K562 (cell line): ENCODE data around the gene CYP2A6. TPM values are rescaled to one million over a fixed set of nuclear protein-coding genes. Genes with fewer than 3 reads are reported as not detected.
A peak's percentile ranks its signal among the peaks of the same experiment; 100 is the strongest.

Experiments used
- EP300 ChIP-seq: IDR thresholded peaks from 2 replicates; pipeline ENCODE4 v1.6.1; 2012; ENCODE audit warnings: low read length, improper control_type of control experiment
- MAFK ChIP-seq: IDR thresholded peaks from 2 replicates; pipeline ENCODE4 v1.6.1; 2011; ENCODE audit warnings: low read length, improper control_type of control experiment
- MEIS2 ChIP-seq: fragments of 450-650 bp; IDR thresholded peaks from 2 replicates; pipeline ENCODE4 v1.6.1; 2014; ENCODE audit warnings: mild to moderate bottlenecking; ENCODE audit not compliant: partially characterized antibody
- MNT ChIP-seq, 2 experiments: fragments of 450-650 bp; conservative IDR thresholded peaks; 2 replicates each; pipeline ENCODE4 v1.6.1; 2017; ENCODE audit warnings: mild to moderate bottlenecking in 2 of 2, moderate library complexity in 2 of 2
- TEAD2 ChIP-seq: fragments of 450-650 bp; IDR thresholded peaks from 2 replicates; pipeline ENCODE4 v1.6.1; 2016; ENCODE audit warnings: missing genetic modification characterization, control low read depth, missing compliant biosample characterization
- ZBTB11 ChIP-seq, 3 experiments: fragments of 200-800 bp in 1 of 3; fragments of 250-450 bp in 1 of 3; fragments of 450-650 bp in 1 of 3; sonication (Bioruptor Pico) in 1 of 3; sonication (Bioruptor generic) in 1 of 3; formaldehyde crosslinking in 1 of 3; IDR thresholded peaks; 2 replicates each; pipeline versions ENCODE4 v1.6.1 to v1.8.0; 2016 to 2022; ENCODE audit warnings: mild to moderate bottlenecking in 2 of 3, missing genetic modification characterization in 2 of 3, missing compliant biosample characterization in 1 of 3, moderate library complexity in 1 of 3
- ZNF76 ChIP-seq: fragments of 250-450 bp; sonication (Bioruptor Pico); IDR thresholded peaks from 2 replicates; pipeline ENCODE4 v1.4.0; 2020; ENCODE audit warnings: mild to moderate bottlenecking, moderate library complexity, borderline replicate concordance
- polyA plus RNA-seq, 8 experiments: library from polyadenylated mRNA; depleted of rRNA in 4 of 8; stranded (reverse) in 5 of 8; unstranded in 3 of 8; fragments of >200 nt; fragmentation: Nextera tagmentation in 2 of 8; fragmentation: Illumina TruSeq in 1 of 8; extraction: Ambion mirVana in 2 of 8; extraction: Trizol in 1 of 8; gene quantifications; 2 replicates each; pipeline versions ENCODE4 v1.2.1 to v1.2.3, GENCODE V29; 2011 to 2014; ENCODE audit warnings: inconsistent platforms in 1 of 8, missing spikeins in 1 of 8
- total RNA-seq, 7 experiments: library from RNA; depleted of rRNA in 6 of 7; stranded (reverse); fragments of >200 nt in 6 of 7; fragmentation: Illumina TruSeq in 2 of 7; extraction: Trizol in 2 of 7; gene quantifications; 2 replicates each; pipeline versions ENCODE4 v1.2.1 to v1.2.3, GENCODE V29; 2011 to 2021; ENCODE audit warnings: low replicate concordance in 1 of 7
- TF ChIP-seq, protein P1 (sequence below), 2 experiments: fragments of 450-650 bp; IDR thresholded peaks; 2 replicates each; pipeline ENCODE4 v1.6.1; 2016; ENCODE audit warnings: mild to moderate bottlenecking in 2 of 2, borderline replicate concordance in 1 of 2, low read depth in 1 of 2, moderate library complexity in 1 of 2
- TF ChIP-seq, protein P2 (sequence below): fragments of 200-800 bp; sonication (Bioruptor generic); IDR thresholded peaks from 2 replicates; pipeline ENCODE4 v1.6.1; 2017; ENCODE audit warnings: missing genetic modification characterization, missing compliant biosample characterization

The CYP2A6 gene
- total and polyA plus RNA-seq, 9 of the 15 experiments (the other 6 are each of a cell fraction or from before 2014, with no cell fraction given) = 0.31 TPM; not detected in 8

DNA sequence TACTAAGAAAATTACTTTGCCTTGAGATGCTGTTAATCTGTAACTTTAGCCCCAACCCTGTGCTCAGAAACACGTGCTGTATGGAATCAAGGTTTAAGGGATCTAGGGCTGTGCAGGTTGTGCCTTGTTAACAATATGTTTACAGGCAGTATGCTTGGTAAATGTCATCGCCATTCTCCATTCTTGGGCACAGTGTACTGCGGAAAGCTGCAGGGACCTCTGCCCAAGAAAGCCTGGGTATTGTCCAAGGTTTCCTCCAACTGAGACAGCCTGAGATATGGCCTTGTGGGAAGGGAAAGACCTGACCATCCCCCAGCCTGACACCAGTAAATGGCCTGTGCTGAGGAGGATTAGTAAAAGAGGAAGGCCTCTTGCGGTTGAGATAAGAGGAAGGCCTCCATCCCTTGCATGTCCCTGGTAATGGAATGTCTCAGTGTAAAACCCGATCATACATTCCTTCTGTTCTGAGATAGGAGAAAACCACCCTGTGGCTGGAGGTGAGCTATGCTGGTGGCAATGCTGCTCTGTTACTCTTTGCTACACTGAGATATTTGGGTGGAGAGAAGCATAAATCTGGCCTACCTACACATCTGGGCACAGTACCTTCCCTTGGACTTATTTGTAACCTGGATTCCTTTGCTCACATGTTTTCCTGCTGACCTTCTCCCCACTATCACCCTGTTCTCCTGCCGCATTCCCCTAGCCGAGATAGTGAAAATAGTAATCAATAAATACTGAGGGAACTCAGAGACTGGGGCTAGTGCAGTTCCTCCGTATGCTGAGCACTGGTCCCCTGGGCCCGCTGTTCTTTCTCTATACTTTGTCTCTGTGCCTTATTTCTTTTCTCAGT lies 27.3 kb downstream of the CYP2A6 start (continued):
- peak in 1 of 3 experiments; percentile 42; a peak in 2 of 6 replicates for TF ChIP-seq ZBTB11 (CRISPR knock-in tag; IDR thresholded peaks at IDR 0.05)
- TF ChIP-seq, protein P1, sequence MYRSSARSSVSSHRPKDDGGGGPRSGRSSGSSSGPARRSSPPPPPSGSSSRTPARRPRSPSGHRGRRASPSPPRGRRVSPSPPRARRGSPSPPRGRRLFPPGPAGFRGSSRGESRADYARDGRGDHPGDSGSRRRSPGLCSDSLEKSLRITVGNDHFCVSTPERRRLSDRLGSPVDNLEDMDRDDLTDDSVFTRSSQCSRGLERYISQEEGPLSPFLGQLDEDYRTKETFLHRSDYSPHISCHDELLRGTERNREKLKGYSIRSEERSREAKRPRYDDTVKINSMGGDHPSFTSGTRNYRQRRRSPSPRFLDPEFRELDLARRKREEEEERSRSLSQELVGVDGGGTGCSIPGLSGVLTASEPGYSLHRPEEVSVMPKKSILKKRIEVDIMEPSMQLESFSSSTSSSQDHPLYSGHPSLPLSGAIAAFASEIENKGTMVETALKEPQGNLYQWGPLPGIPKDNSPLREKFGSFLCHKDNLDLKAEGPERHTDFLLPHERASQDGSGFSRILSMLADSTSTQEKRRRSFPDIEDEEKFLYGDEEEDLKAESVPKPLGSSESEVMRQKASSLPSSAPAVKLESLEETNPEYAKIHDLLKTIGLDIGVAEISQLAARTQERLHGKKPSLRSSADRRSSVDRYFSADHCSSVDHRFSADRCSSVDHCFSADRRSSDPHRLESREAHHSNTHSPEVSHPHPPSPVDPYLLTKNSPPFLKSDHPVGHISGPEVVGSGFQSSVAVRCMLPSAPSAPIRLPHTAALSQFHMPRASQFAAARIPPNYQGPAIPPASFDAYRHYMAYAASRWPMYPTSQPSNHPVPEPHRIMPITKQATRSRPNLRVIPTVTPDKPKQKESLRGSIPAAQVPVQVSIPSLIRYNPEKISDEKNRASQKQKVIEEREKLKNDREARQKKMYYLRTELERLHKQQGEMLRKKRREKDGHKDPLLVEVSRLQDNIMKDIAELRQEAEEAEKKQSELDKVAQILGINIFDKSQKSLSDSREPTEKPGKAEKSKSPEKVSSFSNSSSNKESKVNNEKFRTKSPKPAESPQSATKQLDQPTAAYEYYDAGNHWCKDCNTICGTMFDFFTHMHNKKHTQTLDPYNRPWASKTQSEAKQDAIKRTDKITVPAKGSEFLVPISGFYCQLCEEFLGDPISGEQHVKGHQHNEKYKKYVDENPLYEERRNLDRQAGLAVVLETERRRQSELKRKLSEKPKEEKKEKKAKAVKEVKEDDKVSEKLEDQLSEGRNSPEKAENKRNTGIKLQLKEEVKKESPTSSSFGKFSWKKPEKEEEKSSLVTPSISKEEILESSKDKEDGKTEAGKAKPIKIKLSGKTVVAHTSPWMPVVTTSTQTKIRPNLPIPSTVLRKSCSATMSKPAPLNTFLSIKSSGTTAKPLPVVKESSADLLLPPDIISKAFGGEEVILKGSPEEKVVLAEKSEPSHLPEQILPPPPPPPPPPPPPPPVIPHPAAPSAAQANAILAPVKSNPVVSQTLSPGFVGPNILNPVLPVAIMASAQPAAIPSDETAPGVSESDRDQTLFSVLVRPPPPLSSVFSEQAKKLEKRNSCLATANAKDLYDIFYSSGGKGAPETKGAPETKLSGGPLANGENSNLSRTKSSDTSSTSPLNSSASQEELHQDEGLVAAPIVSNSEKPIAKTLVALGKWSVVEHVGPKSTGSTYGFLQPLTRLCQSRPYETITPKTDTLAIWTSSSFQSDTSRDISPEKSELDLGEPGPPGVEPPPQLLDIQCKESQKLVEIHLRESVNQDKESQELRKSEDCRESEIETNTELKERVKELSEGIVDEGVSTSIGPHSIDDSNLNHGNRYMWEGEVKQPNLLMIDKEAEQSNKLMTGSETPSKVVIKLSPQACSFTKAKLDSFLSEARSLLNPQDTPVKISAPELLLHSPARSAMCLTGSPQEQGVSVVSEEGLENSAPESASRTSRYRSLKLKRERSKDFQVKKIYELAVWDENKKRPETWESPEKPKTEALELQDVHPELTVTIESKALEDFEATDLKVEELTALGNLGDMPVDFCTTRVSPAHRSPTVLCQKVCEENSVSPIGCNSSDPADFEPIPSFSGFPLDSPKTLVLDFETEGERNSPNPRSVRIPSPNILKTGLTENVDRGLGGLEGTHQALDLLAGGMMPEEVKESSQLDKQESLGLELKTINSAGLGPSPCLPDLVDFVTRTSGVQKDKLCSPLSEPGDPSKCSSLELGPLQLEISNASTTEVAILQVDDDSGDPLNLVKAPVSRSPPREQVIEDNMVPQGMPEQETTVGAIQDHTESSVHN (IDR thresholded peaks at IDR 0.05; ENCODE audit: borderline replicate concordance in 1 of 2, low read depth in 1 of 2) = 0 out of 4 replicates have a peak, but pooled peaks of 1 of the 2 experiments have one; percentile 61
- TF ChIP-seq, protein P2, sequence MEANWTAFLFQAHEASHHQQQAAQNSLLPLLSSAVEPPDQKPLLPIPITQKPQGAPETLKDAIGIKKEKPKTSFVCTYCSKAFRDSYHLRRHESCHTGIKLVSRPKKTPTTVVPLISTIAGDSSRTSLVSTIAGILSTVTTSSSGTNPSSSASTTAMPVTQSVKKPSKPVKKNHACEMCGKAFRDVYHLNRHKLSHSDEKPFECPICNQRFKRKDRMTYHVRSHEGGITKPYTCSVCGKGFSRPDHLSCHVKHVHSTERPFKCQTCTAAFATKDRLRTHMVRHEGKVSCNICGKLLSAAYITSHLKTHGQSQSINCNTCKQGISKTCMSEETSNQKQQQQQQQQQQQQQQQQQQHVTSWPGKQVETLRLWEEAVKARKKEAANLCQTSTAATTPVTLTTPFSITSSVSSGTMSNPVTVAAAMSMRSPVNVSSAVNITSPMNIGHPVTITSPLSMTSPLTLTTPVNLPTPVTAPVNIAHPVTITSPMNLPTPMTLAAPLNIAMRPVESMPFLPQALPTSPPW = peak; percentile 60
- TF ChIP-seq MEIS2 = peak; percentile 79
- TF ChIP-seq EP300 = peak; percentile 92
- TF ChIP-seq MAFK = 0 out of 2 replicates have a peak, but pooled peaks have one; percentile 2
- TF ChIP-seq TEAD2 (tag) = peak; percentile 66
- TF ChIP-seq MNT (conservative IDR thresholded peaks at IDR 0.05) = peak; percentile 59 to 79; a peak in 3 of 4 replicates
- peak; percentile 80 for TF ChIP-seq ZNF76
